HEK293T (cell line): ENCODE results near the gene ZNF780B.

Experiments used
- BHLHE40 ChIP-seq: fragments of 450-650 bp; IDR thresholded peaks from 2 replicates; pipeline ENCODE4 v1.6.1; 2016; ENCODE audit warnings: mild to moderate bottlenecking, moderate library complexity, borderline replicate concordance
- ELF4 ChIP-seq: fragments of 450-650 bp; IDR thresholded peaks from 2 replicates; pipeline ENCODE4 v1.6.1; 2017; ENCODE audit warnings: antibody characterized with exemption
- FOXK2 ChIP-seq: fragments of 450-650 bp; IDR thresholded peaks from 2 replicates; pipeline ENCODE4 v1.6.1; 2016; ENCODE audit warnings: mild to moderate bottlenecking
- FOXM1 ChIP-seq: fragments of 450-650 bp; IDR thresholded peaks from 2 replicates; pipeline ENCODE4 v1.6.1; 2017; ENCODE audit warnings: mild to moderate bottlenecking, borderline replicate concordance
- L3MBTL2 ChIP-seq: fragments of 450-650 bp; conservative IDR thresholded peaks from 2 replicates; pipeline ENCODE4 v1.6.1; 2016; ENCODE audit warnings: mild to moderate bottlenecking
- LEF1 ChIP-seq: fragments of 450-650 bp; IDR thresholded peaks from 2 replicates; pipeline ENCODE4 v1.6.1; 2017; ENCODE audit warnings: mild to moderate bottlenecking, borderline replicate concordance
- NFRKB ChIP-seq: fragments of 450-650 bp; IDR thresholded peaks from 2 replicates; pipeline ENCODE4 v1.6.1; 2016; ENCODE audit warnings: mild to moderate bottlenecking, moderate library complexity
- SP1 ChIP-seq: fragments of 450-650 bp; IDR thresholded peaks from 2 replicates; pipeline ENCODE4 v1.6.1; 2017
- SUZ12 ChIP-seq: fragments of 450-650 bp; IDR thresholded peaks from 2 replicates; pipeline ENCODE4 v1.6.1; 2016; ENCODE audit warnings: mild to moderate bottlenecking
- ZNF384 ChIP-seq: fragments of 450-650 bp; IDR thresholded peaks from 2 replicates; pipeline ENCODE4 v1.6.1; 2016

- TF ChIP-seq ELF4 (no peak), LEF1 (no peak), L3MBTL2 (no peak), SP1 (no peak), FOXK2 (no peak), FOXM1 (no peak), SUZ12 (no peak), NFRKB (no peak), BHLHE40 (no peak), ZNF384 (no peak)
Observed at GRCh38 chr19:40088299-40089047, 32.4 kb upstream of the ZNF780B start.
